A673 (cell line): ENCODE measurements around the gene CASP7.

Experiments
- CTCF ChIP-seq: fragments of 300-800, 200-600 bp; sonication (generic); conservative IDR thresholded peaks from 2 replicates; pipeline ENCODE4 v1.5.1; 2017; ENCODE audit warnings: low read depth, mild to moderate bottlenecking, antibody characterized with exemption, low read length, moderate library complexity, mixed read lengths
- EZH2 ChIP-seq: fragments of 200-600 bp; sonication (generic); IDR thresholded peaks from 2 replicates; pipeline ENCODE4 v1.6.1; 2017; ENCODE audit warnings: borderline replicate concordance, low read depth, mild to moderate bottlenecking, mixed read lengths, antibody characterized with exemption, low read length; ENCODE audit not compliant: poor library complexity, severe bottlenecking

- TF ChIP-seq CTCF (no peak), EZH2 (no peak)
These were observed 25.6 kb downstream of the CASP7 start for GRCh38 chr10:113705344-113705652.
